CD4-positive, alpha-beta T cell (primary cell): ENCODE results near the gene RASA3. TPM values are rescaled to one million over a fixed set of nuclear protein-coding genes. Genes with fewer than 3 reads are reported as not detected.

Experiments used
- ATAC-seq: fragments of 200-7000 bp; cut with Tn5 transposase; one replicate; pipeline ENCODE4 v1.10.0; 2022; ENCODE audit warnings: mild to moderate bottlenecking; ENCODE audit not compliant: poor library complexity
- CTCF ChIA-PET: fragments of 350-600 bp; sonication (Branson Sonifier 250); formaldehyde crosslinking; loops from one replicate; lab custom pipeline; 2021; ENCODE audit warnings: antibody characterized with exemption, inconsistent platforms; lab: Charles Lee
- POLR2A ChIA-PET: fragments of 350-600 bp; sonication (Branson Sonifier 250); formaldehyde crosslinking; loops from one replicate; lab custom pipeline; 2021; ENCODE audit warnings: antibody characterized with exemption, inconsistent platforms; lab: Charles Lee
- DNase-seq, 14 experiments: peaks; one replicate each; pipeline ENCODE4 v3.0.0-alpha.2; 2013 to 2020; ENCODE audit warnings: mixed read lengths in 2 of 14
- H3K27ac ChIP-seq, 2 donors: one replicate each; pipeline versions ENCODE4 v1.5.1 to v1.7.0; 2013; ENCODE audit warnings: low read length in 2 of 2, low read depth in 1 of 2, mild to moderate bottlenecking in 1 of 2
- H3K27me3 ChIP-seq, 2 experiments: 1 replicate in 1 of 2; 2 replicates in 1 of 2; pipeline versions ENCODE4 v1.6.1 to v1.7.0; 2013; ENCODE audit warnings: low read length in 2 of 2, control low read depth in 1 of 2, mild to moderate bottlenecking in 1 of 2, moderate library complexity in 1 of 2; ENCODE audit not compliant: insufficient read depth in 2 of 2, control insufficient read depth in 1 of 2
- H3K36me3 ChIP-seq: one replicate; pipeline ENCODE4 v1.6.1; 2013; ENCODE audit warnings: low read length, control low read depth; ENCODE audit not compliant: insufficient read depth
- H3K4me1 ChIP-seq: one replicate; pipeline ENCODE4 v1.6.1; 2013; ENCODE audit warnings: low read length, control low read depth; ENCODE audit not compliant: insufficient read depth
- H3K4me3 ChIP-seq: one replicate; pipeline ENCODE4 v1.5.1; 2013; ENCODE audit warnings: mild to moderate bottlenecking, low read length, moderate library complexity
- H3K9me3 ChIP-seq, 2 experiments: 1 replicate in 1 of 2; 2 replicates in 1 of 2; pipeline versions ENCODE4 v1.6.1 to v1.7.0; 2013; ENCODE audit warnings: low read length in 2 of 2, mild to moderate bottlenecking in 2 of 2, control low read depth in 1 of 2, moderate library complexity in 1 of 2; ENCODE audit not compliant: control insufficient read depth in 1 of 2, insufficient read depth in 1 of 2
- H3K27ac Mint-ChIP-seq: one replicate; pipeline ENCODE4 v1.8.0; 2020; ENCODE audit warnings: mixed read lengths
- H3K27me3 Mint-ChIP-seq: one replicate; pipeline ENCODE4 v1.8.0; 2021; ENCODE audit warnings: mixed read lengths
- H3K36me3 Mint-ChIP-seq: one replicate; pipeline ENCODE4 v1.8.0; 2021; ENCODE audit warnings: low read depth, mixed read lengths
- H3K4me1 Mint-ChIP-seq: one replicate; pipeline ENCODE4 v1.8.0; 2021; ENCODE audit warnings: low read depth, mixed read lengths
- H3K4me3 Mint-ChIP-seq: one replicate; pipeline ENCODE4 v1.8.0; 2020; ENCODE audit warnings: mild to moderate bottlenecking, mixed read lengths
- H3K9me3 Mint-ChIP-seq: one replicate; pipeline ENCODE4 v1.8.0; 2020; ENCODE audit warnings: mixed read lengths
- intact Hi-C, 2 experiments: fragments of 100-400 bp; cut with DNase I in 1 of 2; cut with micrococcal nuclease in 1 of 2; formaldehyde crosslinking; loops; one replicate each; pipeline versions ENCODE4 v1.15.1 to v1.9.0; 2023 to 2025; cut with DNase I, micrococcal nuclease
- total RNA-seq, 174 experiments: library from RNA in 2 of 174; stranded (reverse) in 2 of 174; gene quantifications; one replicate each; pipeline ENCODE4 v1.2.3 and lab custom pipeline; 2021 to 2026
- TF ChIP-seq, protein P1 (sequence below): fragments of 200-600 bp; IDR thresholded peaks from one replicate; pipeline ENCODE4 v1.8.0; 2022; ENCODE audit warnings: antibody characterized with exemption, mild to moderate bottlenecking

RASA3 gene
- total RNA-seq, 2 experiments from 2014 or later = 181 to 184 TPM

DNA sequence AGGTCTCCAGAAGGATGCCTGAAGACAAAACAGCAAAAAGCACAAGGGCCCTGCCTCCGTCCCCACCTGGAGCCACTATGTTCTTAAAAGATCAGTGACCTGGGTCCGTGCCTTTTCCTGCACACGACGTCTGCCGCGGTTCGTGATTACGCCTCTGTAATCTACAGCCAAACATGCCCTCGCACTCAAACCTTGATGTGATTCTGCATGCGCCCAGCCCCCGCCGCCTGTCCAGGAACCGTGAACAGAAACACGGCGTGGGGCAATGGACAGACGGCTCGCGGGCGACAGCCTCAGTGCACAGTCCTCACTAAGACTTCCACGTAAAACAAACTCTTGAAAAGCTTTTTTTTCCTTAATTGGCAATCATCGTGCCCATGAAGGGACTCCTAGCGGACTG lies 174.1 kb downstream of the RASA3 start:
- Mint-ChIP-seq H3K4me3 (no peak overlapping the region), H3K9me3 (no peaks in the 10 kb centered on the region), H3K36me3 (peaks cover 64% of the 10 kb centered on the region), H3K27ac (no peak overlapping the region), H3K27me3 (no peaks in the 10 kb centered on the region), H3K4me1 (no peaks in the 10 kb centered on the region)
- DNase-seq = no peak
- ChIA-PET POLR2A (no interaction called here), CTCF (no interaction called here)
- intact Hi-C loops = no loop called here
- TF ChIP-seq, protein P1, sequence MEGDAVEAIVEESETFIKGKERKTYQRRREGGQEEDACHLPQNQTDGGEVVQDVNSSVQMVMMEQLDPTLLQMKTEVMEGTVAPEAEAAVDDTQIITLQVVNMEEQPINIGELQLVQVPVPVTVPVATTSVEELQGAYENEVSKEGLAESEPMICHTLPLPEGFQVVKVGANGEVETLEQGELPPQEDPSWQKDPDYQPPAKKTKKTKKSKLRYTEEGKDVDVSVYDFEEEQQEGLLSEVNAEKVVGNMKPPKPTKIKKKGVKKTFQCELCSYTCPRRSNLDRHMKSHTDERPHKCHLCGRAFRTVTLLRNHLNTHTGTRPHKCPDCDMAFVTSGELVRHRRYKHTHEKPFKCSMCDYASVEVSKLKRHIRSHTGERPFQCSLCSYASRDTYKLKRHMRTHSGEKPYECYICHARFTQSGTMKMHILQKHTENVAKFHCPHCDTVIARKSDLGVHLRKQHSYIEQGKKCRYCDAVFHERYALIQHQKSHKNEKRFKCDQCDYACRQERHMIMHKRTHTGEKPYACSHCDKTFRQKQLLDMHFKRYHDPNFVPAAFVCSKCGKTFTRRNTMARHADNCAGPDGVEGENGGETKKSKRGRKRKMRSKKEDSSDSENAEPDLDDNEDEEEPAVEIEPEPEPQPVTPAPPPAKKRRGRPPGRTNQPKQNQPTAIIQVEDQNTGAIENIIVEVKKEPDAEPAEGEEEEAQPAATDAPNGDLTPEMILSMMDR = no peak
- ATAC-seq = no peak
- no peak overlapping the region for H3K4me3 ChIP-seq
- peaks cover 0 to 47% of the 10 kb centered on the region in 2 experiments for H3K9me3 ChIP-seq
- peaks cover 27% of the 10 kb centered on the region for H3K36me3 ChIP-seq
- no peaks in the 10 kb centered on the region for H3K27me3 ChIP-seq
- H3K27ac ChIP-seq = no peak overlapping the region
- H3K4me1 ChIP-seq = no peaks in the 10 kb centered on the region

DNA sequence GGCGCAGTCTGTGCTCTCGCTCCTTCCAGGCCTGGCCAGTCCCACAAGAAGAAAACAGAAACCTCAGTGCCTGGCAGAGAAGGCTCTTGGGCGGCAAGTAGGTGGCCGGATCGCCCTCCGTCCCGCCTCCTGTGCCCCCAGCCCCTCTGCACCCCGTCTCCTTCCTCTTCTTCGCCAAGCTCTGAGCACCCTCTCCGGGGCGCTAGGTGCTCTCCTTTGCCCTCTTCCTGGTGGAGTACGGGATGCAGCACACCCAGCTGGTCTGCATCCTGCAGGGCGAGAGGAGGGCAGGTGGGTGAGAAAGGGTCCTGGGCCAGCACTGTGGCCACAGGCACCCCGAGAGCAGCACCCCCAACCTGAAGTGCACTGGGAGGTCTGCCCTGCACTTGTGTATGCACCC lies 175.9 kb downstream of the RASA3 start:
- H3K27ac ChIP-seq = no peak overlapping the region
- ATAC-seq = no peak
- H3K4me1 ChIP-seq = peaks cover 3% of the 10 kb centered on the region
- TF ChIP-seq, protein P1 = no peak
- no peak overlapping the region for H3K27ac Mint-ChIP-seq
- no peaks in the 10 kb centered on the region for H3K4me1 Mint-ChIP-seq
- H3K4me3 Mint-ChIP-seq = no peak overlapping the region
- no peaks in the 10 kb centered on the region for H3K27me3 ChIP-seq
- peaks cover 53% of the 10 kb centered on the region for H3K36me3 Mint-ChIP-seq
- POLR2A ChIA-PET = no interaction called here
- H3K9me3 ChIP-seq = peaks cover 0 to 47% of the 10 kb centered on the region in 2 experiments
- intact Hi-C loops = no loop called here
- H3K4me3 ChIP-seq = no peak overlapping the region
- H3K36me3 ChIP-seq = peaks cover 31% of the 10 kb centered on the region
- DNase-seq = no peak
- H3K27me3 Mint-ChIP-seq = no peaks in the 10 kb centered on the region
- CTCF ChIA-PET = no interaction called here
- H3K9me3 Mint-ChIP-seq = no peaks in the 10 kb centered on the region

DNA sequence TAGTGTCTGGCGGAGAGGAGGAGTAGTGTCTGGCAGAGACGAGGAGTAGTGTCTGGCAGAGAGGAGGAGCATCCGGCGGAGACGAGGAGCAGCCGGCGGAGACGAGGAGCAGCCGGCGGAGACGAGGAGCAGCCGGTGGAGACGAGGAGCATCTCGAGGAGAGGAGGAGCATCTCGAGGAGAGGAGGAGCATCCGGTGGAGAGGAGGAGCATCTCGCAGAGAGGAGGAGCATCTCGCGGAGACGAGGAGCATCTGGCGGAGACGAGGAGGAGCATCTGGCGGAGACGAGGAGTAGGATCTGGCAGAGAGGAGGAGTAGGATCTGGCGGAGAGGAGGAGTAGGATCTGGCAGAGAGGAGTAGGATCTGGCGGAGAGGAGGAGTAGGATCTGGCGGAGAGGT lies 176.7 kb downstream of the RASA3 start:
- intact Hi-C loops = no loop called here
- no peak for DNase-seq
- no peak overlapping the region for H3K27ac ChIP-seq
- Mint-ChIP-seq H3K4me3 (no peak overlapping the region), H3K4me1 (no peaks in the 10 kb centered on the region), H3K9me3 (no peaks in the 10 kb centered on the region), H3K27me3 (no peaks in the 10 kb centered on the region), H3K36me3 (peaks cover 52% of the 10 kb centered on the region), H3K27ac (no peak overlapping the region)
- peaks cover 0 to 47% of the 10 kb centered on the region in 2 experiments for H3K9me3 ChIP-seq
- H3K36me3 ChIP-seq = peaks cover 31% of the 10 kb centered on the region
- peaks cover 12% of the 10 kb centered on the region for H3K4me1 ChIP-seq
- ATAC-seq = no peak
- no peaks in the 10 kb centered on the region for H3K27me3 ChIP-seq
- CTCF ChIA-PET = no interaction called here
- TF ChIP-seq, protein P1 = no peak
- POLR2A ChIA-PET = no interaction called here
- no peak overlapping the region for H3K4me3 ChIP-seq
